ENCODE measurements around the gene ARHGAP27. TPM values are rescaled to one million over a fixed set of nuclear protein-coding genes. Genes with fewer than 3 reads are reported as not detected.
A peak's percentile ranks its signal among the peaks of the same experiment; 100 is the strongest.

The ARHGAP27 gene
- total RNA-seq, 2 donors from 2014 or later: 146 to 165 TPM

DNA sequence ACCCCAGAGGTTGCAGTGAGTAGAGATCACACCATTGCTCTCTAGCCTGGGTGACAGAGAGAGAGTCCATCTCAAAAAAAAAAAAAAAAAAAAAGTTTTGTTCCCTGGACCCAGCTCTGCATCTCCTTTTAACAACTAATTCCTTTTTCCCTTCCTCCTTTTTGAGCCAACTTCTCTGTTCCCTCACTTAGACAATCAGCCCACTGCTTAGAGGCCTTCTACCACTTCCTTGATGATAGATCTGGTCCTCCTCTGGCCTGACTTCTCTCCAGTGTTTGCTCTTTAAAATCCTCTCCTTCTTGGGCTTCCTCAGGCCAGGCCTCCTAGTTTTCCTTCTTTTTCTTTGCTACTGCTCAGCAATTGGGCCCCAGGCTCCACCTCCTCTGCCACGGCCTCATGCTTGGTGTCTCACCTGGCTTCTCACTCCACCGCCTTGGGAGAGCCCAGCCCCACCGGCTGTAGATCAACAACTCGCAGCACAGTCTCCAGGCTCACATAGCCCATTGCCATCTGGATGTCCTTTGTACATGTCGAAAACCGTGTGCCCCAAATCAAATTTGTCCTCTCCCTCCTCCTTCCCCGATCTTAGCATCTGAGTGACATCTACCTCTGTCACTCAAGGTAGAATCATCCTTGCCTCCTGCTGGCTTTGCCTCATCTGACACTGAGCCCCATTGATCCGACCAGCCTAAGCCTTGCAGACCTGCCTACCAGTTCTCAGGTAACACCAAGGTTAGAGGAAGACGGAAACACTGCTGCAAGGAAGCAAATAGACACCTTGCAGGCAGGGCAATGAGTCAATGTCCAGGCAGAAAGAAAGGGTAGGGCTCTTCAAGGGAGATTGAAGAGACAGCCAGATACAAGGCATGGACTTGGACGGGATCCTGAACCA lies 17.4 kb downstream of the ARHGAP27 start:
- intact Hi-C loops (cut with DNase I, micrococcal nuclease): no loop called here
- DNase-seq (peak in 1 of 2 donors; percentile 64), ATAC-seq (peak; percentile 57)

DNA sequence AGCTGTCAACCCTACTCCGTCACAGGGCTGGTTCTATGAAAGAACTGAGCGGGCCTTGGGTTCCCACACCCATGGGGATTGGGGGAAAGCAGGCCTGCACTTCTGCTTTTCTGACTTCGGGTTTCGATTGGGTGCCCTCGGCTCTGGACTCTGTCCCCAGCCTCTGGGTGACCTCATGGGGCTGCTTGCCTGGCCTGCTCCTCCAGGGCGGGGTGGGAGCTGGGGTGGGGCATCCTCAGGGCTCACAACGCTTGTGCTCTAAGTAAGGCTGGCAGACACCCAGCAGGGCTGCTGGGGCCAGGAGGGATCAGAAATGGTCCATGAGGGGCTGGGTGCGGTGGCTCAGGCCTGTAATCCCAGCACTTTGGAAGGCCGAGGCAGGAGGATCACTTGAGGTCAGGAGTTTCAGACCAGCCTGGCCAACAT lies 19.2 kb downstream of the ARHGAP27 start:
- intact Hi-C loops (cut with DNase I, micrococcal nuclease): no loop called here
- DNase-seq (peak; percentile 90 to 95), ATAC-seq (peak; percentile 75)

DNA sequence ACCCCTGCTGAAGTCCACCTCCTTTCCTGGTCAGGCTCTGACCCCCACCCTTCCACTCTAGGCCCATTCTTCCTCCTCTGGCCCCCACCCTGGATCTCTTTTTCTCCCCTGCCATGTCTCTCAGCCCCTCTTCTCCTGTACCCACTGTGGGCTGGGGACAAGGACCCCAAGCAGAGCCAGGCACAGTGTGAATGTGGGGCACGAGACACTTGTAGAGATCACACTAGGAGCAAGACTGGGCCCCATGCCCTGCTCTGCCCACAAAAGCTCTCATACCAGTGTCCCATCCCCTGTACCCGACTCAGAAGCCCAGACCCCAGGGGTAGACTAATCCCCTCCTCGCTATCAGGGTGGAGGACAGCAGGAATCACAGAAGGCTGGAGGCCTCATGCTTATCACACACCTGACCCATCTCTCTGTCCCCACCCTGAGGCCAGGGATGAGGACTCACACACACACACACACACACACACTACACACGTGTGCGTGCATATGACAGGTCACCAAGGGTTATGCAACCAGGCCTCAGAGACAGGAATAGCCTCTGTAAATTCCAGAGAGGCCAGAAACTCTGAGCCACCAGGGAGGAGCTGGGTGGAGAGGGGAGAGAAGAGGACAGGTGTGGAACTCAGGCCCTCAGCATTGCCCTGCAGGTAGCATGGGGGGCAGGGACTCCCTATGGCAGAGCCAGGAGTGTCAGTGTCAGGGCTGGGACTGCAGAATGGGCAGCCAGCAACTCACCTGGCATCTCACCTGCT lies 21.1 kb downstream of the ARHGAP27 start:
- ATAC-seq: peak; percentile 33
- intact Hi-C loops (cut with DNase I, micrococcal nuclease): no loop called here
- peak; percentile 37 to 72 for DNase-seq

DNA sequence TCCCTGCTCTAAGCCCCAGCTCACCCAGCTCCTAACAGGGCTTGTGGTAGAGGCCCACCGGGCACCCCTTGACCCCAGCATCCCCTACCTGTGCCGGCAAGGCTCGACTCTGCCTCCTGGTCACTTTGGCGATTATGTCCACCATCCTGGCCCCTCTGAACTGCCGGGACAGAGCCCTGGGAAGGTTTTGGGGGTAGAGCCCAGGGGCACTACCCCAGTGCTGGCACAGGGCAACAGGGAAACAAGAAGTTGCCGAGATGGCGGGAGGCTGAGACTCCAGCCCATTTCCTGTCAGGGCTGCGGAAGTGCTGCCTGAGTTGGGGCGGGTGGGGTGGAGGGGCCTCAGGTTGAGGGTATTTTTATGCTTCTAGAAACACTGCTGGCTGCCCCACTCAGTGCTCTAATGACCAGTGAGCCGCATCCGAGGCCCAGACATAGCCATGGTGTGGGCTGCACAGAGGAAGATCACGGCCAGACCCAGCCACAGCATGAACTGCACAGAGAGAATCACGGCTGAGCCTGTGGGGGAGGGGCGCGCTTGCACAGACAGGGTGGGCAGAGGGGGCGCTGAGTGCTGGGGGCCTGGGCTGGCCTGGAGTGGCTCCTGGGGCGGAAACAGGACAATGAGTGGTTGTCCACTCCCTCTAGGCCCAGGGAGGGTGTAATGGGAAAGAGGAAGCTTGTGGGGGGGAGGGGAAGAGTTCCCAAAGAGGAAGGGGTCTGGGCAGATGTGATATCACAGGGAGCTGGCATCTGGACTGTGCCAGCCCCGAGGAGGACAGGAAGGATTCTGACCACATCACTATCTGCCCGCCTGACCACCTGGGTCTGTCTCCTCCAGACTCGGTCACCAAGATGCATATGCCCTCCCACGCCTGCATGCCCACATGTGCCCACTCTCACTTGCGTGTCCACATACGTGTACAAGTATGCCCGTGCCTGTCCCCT lies 22.3 kb downstream of the ARHGAP27 start:
- intact Hi-C loops (cut with DNase I, micrococcal nuclease): no loop called here
- DNase-seq (peak in 1 of 2 donors; percentile 60), ATAC-seq (no peak)

DNA sequence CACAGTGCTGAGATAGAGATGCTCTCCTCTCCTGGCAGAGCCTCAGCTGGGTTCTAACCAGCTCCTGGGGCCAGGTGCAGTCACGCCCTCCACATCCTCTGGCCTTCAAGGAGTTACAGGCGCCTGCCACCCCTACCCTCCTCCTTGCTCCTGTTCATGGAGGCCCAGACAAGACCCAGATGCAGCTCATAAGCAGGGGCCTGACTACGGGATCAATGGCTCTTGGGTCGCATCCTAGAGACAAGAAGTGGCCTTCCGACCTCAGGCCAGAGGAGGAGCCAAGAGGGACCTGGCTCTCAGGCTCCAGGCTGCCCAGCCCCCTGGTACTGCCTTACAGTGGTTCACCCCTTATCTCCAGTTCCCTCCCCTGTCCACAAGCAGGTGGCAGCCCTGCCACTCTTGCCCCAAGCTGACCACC lies 23.0 kb downstream of the ARHGAP27 start:
- DNase-seq: peak in 1 of 2 donors; percentile 33
- intact Hi-C loops (cut with DNase I, micrococcal nuclease): no loop called here
- no peak for ATAC-seq

DNA sequence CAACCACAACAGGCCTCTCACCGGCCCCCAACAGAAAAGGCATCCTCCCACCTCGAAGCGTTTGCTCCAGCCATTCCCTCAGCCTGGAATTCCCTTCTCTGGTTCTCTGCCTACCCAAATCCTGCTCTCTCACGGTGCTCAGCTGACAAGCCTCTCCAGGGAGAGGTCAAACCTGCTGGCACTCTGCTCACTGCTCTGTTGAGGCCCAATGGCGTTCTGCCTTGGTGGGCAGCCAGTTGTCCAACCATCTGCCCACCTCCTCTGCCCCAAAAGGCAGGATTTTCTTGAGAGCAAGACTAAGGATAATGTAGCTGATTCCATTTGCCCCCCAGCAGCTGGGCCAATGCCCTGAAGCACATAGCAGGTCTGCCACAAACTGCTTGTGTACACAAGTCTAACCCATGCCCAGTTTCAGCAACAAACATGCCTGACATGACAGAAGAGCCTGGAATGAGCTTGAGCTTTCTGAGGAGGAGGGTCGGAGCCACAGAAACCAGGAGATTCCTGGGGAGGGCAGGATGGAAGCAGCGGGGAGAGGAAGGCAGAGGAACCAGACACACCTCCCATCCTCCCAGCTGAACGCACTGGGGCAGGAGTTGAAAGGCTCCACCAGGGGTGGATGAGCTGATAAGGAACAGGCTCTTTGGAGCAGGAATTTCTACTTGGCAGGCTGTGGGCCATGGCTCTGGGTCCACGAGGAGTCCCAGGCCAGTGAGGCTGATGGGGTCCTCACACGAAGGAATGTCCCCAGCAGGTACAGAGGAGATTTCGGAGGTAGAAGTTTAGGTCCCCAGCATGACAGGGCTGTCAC lies 23.9 kb downstream of the ARHGAP27 start:
- ATAC-seq (no peak), DNase-seq (peak in 1 of 2 donors; percentile 40)
- intact Hi-C loops (cut with DNase I, micrococcal nuclease): no loop called here

DNA sequence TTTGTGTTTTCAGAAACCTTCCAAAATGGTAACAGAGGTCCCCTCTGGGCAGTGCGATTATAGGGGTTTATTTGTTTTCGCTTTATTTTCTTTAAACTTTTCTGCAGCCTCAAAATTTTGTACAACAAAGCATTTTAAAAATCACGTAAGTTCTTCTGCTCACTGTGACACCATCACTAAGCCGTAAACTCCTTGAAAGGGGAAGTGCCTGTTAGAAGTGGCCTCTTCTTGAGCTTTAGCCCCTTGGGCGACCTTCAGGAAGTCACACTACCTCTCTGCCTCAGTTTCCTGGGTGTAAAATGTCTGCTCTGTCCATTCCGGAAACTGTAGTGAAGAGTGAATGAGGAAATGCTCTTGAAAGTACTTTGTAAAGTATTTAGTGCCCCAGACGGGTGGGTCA lies 26.6 kb downstream of the ARHGAP27 start:
- DNase-seq: no peak
- intact Hi-C loops (cut with DNase I, micrococcal nuclease): no loop called here
- ATAC-seq: no peak

DNA sequence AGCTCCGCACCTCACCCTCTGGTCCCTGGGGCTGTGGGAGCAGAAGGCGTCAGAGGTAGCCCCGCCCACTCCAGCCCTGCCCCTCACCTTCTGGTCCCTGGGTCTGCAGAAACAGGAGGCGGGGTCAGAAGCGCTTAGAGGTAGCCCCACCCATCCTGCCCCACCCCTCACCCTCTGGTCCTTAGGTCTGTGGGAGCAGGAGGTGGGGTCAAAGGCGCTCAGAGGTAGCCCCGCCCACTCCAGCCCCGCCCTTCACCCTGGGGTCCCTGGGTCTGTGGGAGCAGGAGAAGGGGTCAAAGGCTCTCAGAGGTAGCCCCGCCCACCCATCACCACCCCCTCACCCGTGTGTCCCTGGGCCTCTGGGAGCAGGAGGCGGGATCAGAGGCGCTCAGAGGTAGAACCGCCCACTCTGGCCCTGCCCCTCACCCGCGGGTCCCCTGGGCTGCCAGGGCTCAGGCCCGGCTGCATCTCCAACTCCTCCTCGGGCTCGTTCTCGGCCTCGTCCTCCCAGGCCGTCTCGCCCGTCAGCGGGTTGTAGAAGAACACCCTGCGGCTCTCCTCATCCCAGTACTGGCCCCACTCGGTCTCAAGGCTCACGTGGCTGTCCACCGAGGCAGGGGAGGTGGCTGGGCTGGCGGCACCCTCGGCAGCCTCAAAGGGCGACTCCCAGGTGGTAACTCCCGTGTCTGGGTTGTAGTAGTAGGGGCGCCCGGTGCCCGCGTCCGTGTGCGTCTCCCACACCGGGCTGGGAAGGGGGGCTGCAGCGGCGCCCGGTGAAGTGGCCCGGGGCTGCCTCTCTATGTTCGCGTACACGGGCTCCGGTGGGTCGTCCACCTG lies 27.2 kb downstream of the ARHGAP27 start:
- ATAC-seq (peak; percentile 67), DNase-seq (peak; percentile 92 to 93)
- intact Hi-C loops (cut with DNase I, micrococcal nuclease): no loop called here

DNA sequence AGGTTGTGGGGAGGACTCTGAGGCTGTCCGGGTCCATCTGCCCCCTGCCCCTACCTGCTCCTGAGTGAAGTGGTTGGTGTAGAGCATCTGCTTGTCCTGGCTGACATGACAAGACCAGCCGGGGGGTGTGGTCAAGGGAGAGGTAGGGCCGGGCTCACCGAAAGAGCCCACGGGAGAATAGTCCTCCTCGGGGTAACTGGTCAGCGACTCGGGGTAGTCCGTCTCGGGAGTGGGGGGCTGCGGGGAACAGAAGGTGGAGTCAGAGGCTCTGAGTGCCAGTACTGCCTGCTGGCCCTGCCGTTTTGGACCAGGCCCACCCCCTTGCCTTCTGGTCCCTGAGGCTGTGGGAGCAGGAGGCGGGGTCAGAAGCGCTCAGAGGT lies 27.8 kb downstream of the ARHGAP27 start:
- intact Hi-C loops (cut with DNase I, micrococcal nuclease): no loop called here
- ATAC-seq (no peak), DNase-seq (no peak)

DNA sequence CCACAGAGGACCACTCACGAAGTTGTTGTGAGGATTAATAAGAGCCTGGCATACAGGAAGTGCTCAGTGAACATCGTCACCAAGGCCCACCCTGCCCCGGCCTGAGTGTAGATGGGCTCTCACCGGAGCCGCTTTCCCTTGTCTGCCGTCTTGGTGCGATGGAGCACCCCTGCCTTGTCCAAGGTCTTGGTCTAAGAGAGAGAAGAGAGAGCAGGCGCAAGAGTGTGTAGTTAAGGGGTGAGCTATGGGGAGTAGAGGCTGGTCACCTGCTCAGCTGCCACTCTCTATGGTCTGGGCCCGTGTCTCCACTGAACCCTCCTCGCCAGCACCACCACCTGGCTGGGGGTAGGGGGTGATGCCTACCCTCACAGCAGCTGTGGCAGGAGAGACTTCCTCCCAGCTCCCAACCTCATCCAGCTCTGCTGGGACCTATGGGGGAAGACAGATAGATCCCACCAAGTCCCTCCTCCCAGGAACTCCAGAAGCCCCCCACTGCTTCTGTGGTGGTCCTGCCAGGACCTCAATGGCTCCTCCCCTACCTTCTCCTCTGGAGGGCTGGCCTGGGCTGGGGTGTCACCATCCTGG lies 28.7 kb downstream of the ARHGAP27 start:
- no peak for DNase-seq
- intact Hi-C loops (cut with DNase I, micrococcal nuclease): no loop called here
- no peak for ATAC-seq

DNA sequence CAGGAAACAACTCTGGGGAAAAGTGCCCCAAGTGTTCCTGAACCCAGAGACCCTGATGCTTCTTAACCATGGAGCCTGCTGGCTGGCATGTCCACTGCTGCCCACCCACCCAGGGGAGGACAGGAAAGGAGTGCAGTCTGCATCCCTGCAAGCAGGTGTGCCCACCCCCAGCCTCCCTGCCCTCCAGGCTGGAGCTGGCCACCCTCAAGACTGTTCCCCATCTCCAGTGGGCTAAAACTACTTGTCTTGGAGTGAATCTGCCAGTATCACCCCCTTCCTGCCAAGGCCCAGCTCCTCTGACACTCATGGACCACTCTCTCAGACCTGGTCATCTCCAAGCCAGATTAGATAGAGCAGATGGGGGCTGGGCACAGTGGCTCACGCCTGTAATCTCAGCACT lies 29.8 kb downstream of the ARHGAP27 start:
- intact Hi-C loops (cut with DNase I, micrococcal nuclease): no loop called here
- DNase-seq (no peak), ATAC-seq (no peak)

DNA sequence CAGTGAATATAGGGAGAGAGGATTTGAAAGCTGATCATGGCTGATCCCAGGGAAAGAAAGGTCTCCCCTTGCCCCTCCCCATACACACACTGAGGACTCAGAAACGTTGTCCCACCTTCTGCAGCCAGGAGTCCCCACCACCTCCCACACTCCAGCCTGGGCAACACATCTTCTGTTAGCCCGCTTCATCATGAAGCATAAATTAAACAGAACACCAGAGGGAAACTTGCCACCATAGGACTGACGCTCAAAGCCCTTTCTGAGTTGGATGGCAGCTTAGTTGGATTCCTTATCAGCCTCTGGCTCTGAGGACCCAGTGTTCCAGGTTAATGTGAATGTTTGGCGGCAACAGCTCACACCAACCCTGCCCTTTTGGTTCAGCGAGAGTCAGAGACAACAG lies 33.9 kb downstream of the ARHGAP27 start:
- DNase-seq: no peak
- intact Hi-C loops (cut with DNase I, micrococcal nuclease): no loop called here

DNA sequence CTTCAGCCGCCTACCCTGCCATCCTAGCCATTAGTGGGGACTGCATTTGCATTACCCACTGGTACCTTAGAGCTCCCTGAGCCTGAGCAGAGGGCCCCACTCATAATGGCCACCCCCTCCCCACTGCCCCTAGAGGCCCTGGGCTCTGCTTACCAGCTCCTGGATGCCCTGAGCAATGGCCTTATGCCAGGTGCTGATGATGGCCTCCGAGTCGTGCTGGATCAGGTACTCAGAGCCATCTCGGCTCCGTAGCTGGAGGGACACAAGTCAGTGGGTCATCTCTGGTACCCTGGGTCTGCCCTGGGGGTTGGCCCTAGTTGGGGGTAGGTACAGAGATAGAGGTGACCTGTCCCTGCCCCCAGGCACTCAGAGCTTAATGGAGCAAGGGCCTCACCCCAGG lies 34.9 kb downstream of the ARHGAP27 start:
- intact Hi-C loops (cut with DNase I, micrococcal nuclease): no loop called here
- DNase-seq (no peak), ATAC-seq (no peak)

More for the DNA sequence above, 33.9 kb downstream of the ARHGAP27 start:
- no peak for ATAC-seq

DNA sequence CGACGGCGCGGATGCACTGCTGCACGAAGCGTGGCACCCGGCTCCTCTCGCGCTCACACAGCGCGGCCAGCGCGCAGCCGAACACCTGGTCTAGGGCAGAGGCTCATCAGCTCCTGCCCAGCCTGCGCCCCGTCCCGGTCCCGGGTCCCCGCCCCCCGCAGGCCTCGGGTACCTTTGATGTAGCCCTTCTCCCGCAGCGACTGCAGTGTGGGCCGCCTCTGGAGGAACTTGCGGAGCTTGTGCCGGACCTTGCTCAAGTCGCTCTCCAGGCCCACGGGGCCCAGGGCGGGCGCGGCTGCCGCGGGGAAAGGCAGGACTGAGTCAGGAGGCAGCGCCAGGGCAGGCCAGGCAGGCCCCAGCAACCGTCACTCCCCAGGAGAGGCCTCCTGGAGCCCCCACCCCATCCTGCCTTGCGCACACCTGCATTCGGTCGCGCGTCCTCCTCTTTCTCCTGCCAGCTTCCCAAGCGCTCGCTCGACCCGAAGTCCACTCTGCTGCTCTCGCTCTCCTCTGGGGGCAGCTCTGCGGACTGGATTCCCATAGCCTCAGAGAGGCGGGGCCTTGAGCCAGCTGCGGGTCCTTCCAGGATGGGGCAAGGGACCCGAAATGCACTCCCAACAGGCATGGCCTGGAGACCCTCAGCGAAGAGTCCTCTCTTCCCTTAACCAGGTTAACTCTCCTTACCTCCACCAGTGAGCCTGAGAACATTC lies 36.0 kb downstream of the ARHGAP27 start:
- no peak for DNase-seq
- peak; percentile 2 for ATAC-seq
- intact Hi-C loops (cut with DNase I, micrococcal nuclease): no loop called here

DNA sequence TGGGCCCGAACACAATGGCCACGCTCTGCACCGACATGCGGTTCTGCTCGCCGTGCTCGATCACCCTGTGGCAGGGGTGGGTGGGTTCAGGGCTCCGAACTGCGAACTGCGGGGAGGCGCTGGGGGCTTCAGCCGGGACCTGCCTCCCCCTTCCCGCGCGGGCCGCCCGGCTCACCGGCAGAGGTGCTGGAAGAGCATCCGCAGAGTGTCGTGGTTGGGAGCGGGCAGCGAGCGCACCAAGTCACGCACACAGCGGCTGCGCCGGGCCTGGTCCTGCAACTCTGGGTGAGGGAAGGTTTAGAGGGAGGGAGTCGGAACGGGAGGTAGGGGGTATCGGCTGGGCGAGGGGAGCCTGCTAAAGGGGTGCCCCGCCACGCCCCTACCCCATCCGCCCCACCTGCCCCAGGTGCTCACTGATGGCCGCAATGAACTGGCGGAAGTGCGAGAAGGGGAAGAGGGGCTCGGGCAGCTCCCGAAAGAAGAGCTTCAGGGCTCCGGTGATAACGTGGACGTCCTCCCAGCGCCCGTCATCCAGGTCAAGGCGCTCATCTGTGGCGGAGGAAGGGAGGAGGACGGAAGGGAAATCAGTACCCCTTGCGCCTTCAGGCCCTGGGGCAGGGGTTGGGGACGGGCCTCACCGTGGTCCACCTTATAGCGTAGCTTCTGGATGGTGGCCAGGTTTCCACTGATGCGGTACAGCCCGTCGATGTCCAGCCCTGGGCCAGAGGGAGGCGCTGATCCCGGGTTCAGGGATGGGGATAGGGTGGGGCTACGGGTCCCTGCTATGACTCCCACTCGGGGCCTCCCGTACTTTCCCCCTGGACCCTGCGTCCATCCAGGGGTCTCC lies 36.9 kb downstream of the ARHGAP27 start:
- DNase-seq (no peak), ATAC-seq (peak; percentile 14)
- intact Hi-C loops (cut with DNase I, micrococcal nuclease): no loop called here

Data from left colon (tissue), 2 donors.